Ascending aorta (tissue), 2 donors: ENCODE results near the gene CDK3. TPM values are rescaled to one million over a fixed set of nuclear protein-coding genes. Genes with fewer than 3 reads are reported as not detected.

Experiments
- DNase-seq, 2 donors: peaks; one replicate each; pipeline ENCODE4 v3.0.0-alpha.2; 2019; ENCODE audit warnings: low spot score in 2 of 2
- H3K27ac ChIP-seq, 2 donors: fragments of 200-600 bp; sonication (generic); one replicate each; pipeline ENCODE4 v1.5.1; 2016 to 2017; ENCODE audit warnings: mild to moderate bottlenecking in 1 of 2
- H3K27me3 ChIP-seq: fragments of 200-600 bp; sonication (generic); one replicate; pipeline ENCODE4 v1.5.1; 2017
- H3K36me3 ChIP-seq, 2 donors: fragments of 200-600 bp; sonication (generic); one replicate each; pipeline ENCODE4 v1.5.1; 2016
- H3K4me1 ChIP-seq, 2 donors: fragments of 200-600 bp; sonication (generic); one replicate each; pipeline ENCODE4 v1.5.1; 2016 to 2017; ENCODE audit warnings: mild to moderate bottlenecking in 1 of 2
- H3K4me3 ChIP-seq, 2 donors: fragments of 200-600 bp; sonication (generic); one replicate each; pipeline ENCODE4 v1.5.1; 2016 to 2017; ENCODE audit warnings: mild to moderate bottlenecking in 1 of 2
- H3K9me3 ChIP-seq, 2 donors: fragments of 200-600 bp; sonication (generic); one replicate each; pipeline ENCODE4 v1.5.1; 2016
- CTCF ChIP-seq, 3 experiments: fragments of 200-600 bp in 2 of 3; fragments of 450-650 bp in 1 of 3; sonication (generic) in 2 of 3; IDR thresholded peaks; one replicate each; pipeline ENCODE4 v1.5.1; 2016 to 2019; ENCODE audit warnings: antibody characterized with exemption in 3 of 3, mild to moderate bottlenecking in 1 of 3, moderate library complexity in 1 of 3
- intact Hi-C: fragments of 100-400 bp; cut with DNase I; formaldehyde crosslinking; loops from one replicate; pipeline ENCODE4 v1.15.1; 2023
- total RNA-seq: library from RNA; depleted of rRNA; stranded (reverse); fragments of >200 nt; gene quantifications from one replicate; pipeline ENCODE4 v1.1.0, GENCODE V29; 2016

Gene CDK3
- total RNA-seq, 1 donor from 2014 or later: 2.1 TPM

DNA sequence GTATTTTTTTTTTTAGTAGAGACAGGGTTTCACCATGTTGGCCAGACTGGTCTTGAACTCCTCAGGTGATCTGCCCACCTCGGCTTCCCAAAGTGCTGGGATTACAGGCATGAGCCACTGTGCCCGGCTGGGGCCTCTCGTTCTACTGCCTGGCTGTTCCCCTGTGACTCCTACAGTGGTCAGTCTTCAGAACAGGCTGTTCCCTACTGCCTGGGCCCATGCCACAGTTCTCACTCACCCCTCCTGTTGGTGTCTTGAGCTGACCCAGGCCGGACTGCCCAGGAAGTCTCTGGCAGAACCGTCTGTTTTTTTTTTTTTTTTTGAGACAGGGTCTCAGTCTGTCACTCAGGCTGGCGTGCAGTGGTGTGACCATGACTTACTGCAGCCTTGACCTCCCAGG, 3.3 kb downstream of the CDK3 start:
- intact Hi-C loops: loop anchor here (2.0 kb wide), 1 partner anchor 99 kb away; the partner anchor contains the start of gene MRPL38

GRCh38 chr17:76004750-76005262, 4.2 kb downstream of the CDK3 start:
- no peak for DNase-seq
- no peak for TF ChIP-seq CTCF (IDR thresholded peaks at IDR 0.05)
- H3K4me1 ChIP-seq: no peaks in the 10 kb centered on the region
- no peaks in the 10 kb centered on the region for H3K9me3 ChIP-seq
- H3K27ac ChIP-seq: no peak overlapping the region
- H3K27me3 ChIP-seq: no peaks in the 10 kb centered on the region
- intact Hi-C loops: loop anchor here (2.0 kb wide), 1 partner anchor 100 kb away; the partner anchor contains the start of gene MRPL38
- H3K36me3 ChIP-seq: no peaks in the 10 kb centered on the region
- no peak overlapping the region for H3K4me3 ChIP-seq

More for the DNA sequence above, 3.3 kb downstream of the CDK3 start:
- H3K27me3 ChIP-seq: no peaks in the 10 kb centered on the region
- DNase-seq: no peak
- no peaks in the 10 kb centered on the region for H3K4me1 ChIP-seq
- no peak overlapping the region for H3K4me3 ChIP-seq
- no peak for TF ChIP-seq CTCF (IDR thresholded peaks at IDR 0.05)
- H3K27ac ChIP-seq: no peak overlapping the region
- no peaks in the 10 kb centered on the region for H3K36me3 ChIP-seq
- no peaks in the 10 kb centered on the region for H3K9me3 ChIP-seq

DNA sequence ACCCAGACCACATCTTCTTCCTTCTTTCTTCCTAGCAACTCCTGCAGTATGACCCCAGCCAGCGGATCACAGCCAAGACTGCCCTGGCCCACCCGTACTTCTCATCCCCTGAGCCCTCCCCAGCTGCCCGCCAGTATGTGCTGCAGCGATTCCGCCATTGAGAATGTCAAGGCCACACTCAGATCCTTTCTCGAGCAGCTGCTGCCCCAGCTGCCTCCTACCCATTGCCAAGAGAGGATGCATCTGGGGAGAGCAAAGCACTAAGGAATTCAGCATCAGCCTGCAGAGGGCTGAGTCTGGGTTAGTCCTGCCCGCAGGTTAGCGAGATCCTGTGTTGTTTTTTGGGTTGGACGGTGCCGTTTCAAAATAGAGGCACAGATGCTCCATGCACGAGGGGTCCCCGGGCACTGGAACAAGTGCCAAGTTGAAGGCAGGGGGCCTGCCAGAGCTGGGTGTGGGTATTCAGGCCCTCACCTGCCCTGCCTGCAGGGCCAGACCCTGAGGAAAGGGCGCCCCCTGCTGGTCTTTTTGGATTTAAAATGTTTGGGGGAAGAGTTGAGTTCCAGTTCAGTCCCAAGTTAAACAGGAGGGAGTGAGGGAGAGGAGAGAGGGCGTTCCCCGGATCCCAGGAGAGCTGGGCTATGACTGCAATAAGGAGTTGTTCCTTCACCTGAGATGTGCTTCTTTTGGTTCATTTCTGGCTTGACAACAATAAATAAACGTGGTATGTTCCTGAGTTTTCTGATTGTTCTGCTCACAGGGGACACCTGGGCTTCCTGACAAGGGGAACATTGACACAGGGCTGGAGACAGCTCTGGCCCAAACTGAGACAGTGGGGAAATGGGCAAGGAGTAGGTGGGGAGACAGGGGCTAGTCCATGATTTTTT, 4.9 kb downstream of the CDK3 start:
- H3K4me3 ChIP-seq: no peak overlapping the region
- H3K9me3 ChIP-seq: no peaks in the 10 kb centered on the region
- intact Hi-C loops: loop anchor here (2.0 kb wide), 1 partner anchor 101 kb away; the partner anchor contains the start of gene MRPL38
- peak; percentile 42 to 56 (median 45) for TF ChIP-seq CTCF (IDR thresholded peaks at IDR 0.05)
- H3K27ac ChIP-seq: no peak overlapping the region
- H3K36me3 ChIP-seq: no peaks in the 10 kb centered on the region
- H3K4me1 ChIP-seq: no peaks in the 10 kb centered on the region
- peak in 1 of 2 donors; percentile 80 for DNase-seq
- no peaks in the 10 kb centered on the region for H3K27me3 ChIP-seq

- H3K4me3 ChIP-seq: no peak overlapping the region
- no peak for DNase-seq
- H3K27ac ChIP-seq: no peak overlapping the region
- TF ChIP-seq CTCF (IDR thresholded peaks at IDR 0.05): no peak
- intact Hi-C loops: no loop called here
- no peaks in the 10 kb centered on the region for H3K4me1 ChIP-seq
- no peaks in the 10 kb centered on the region for H3K36me3 ChIP-seq
- no peaks in the 10 kb centered on the region for H3K9me3 ChIP-seq
- H3K27me3 ChIP-seq: no peaks in the 10 kb centered on the region
Observed at GRCh38 chr17:76007131-76007849, 6.6 kb downstream of the CDK3 start.

GRCh38 chr17:76007850-76008165, 7.2 kb downstream of the CDK3 start:
- no peak for DNase-seq

More at GRCh38 chr17:76007850-76008165, 7.2 kb downstream of the CDK3 start:
- no peaks in the 10 kb centered on the region for H3K36me3 ChIP-seq
- H3K4me3 ChIP-seq: no peak overlapping the region
- no peak for TF ChIP-seq CTCF (IDR thresholded peaks at IDR 0.05)
- no peaks in the 10 kb centered on the region for H3K27me3 ChIP-seq
- no peak overlapping the region for H3K27ac ChIP-seq
- no peaks in the 10 kb centered on the region for H3K9me3 ChIP-seq
- intact Hi-C loops: no loop called here
- no peaks in the 10 kb centered on the region for H3K4me1 ChIP-seq
